ENCODE results near the gene EEFSEC.

GRCh38 chr3:128107834-128108233 is 45.4 kb upstream of the EEFSEC start:
- TF ChIP-seq CTCF (IDR thresholded peaks at IDR 0.05; ENCODE audit: insufficient read depth, low read length) = no peak
- TF ChIP-seq REST (IDR thresholded peaks at IDR 0.05; ENCODE audit: insufficient replicate concordance, low read depth) = no peak
- TF ChIP-seq POLR2AphosphoS5 (IDR thresholded peaks at IDR 0.05; ENCODE audit: low read depth) = no peak
- no peak for TF ChIP-seq GABPA (IDR thresholded peaks at IDR 0.05; ENCODE audit: low read depth)

All from HL-60 (cell line).